ENCODE results near the gene SHISA7.

The SHISA7 gene

DNA sequence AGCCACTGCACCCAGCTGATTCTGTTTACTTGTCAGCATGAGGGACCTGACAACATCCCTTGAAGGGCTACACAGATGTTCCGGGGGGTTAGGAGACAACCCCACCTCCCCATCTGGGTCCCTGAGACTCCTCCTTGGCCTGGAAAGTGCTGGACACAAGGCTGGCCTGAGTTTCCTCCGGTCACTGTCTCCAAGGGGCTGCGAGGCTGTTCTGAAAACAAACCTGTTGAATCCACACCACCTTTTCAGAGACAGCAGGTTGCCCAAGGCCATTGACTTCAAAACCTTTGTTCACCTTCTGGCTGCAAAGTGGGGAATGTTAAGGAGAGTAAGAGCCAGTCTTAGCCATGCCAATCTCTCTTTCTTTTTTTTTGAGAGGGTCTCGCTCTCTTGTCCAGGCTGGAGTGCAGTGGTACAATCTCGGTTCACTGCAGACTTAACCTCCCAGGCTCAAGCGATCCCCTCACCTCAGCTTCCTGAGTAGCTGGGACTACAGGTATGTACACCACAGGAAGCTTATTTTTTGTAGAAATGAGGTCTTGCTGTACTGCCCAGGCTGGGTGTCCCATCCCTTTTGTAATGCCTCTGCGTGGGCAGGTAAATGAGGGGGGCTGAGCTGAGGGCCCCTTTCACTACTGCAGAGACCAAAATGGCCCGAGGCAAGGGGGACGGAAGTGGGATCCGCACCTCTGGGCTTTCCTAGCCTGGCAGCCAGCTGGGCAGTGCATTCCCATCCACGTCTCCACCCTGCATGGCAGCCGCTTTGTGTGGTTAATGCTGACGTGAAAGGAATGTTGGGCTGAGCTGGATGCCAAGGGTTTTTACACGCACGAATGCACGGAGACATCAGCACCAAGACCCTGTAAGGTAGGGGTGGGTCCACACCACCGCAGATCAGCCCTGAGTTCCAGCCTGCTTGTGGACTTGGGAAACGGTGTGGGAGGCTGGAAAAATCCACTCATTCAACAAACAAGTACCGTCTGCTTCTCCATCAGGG, 31.5 kb upstream of the SHISA7 start:
- DNase-seq (ENCODE audit: low read depth), result peak; percentile 76

DNA sequence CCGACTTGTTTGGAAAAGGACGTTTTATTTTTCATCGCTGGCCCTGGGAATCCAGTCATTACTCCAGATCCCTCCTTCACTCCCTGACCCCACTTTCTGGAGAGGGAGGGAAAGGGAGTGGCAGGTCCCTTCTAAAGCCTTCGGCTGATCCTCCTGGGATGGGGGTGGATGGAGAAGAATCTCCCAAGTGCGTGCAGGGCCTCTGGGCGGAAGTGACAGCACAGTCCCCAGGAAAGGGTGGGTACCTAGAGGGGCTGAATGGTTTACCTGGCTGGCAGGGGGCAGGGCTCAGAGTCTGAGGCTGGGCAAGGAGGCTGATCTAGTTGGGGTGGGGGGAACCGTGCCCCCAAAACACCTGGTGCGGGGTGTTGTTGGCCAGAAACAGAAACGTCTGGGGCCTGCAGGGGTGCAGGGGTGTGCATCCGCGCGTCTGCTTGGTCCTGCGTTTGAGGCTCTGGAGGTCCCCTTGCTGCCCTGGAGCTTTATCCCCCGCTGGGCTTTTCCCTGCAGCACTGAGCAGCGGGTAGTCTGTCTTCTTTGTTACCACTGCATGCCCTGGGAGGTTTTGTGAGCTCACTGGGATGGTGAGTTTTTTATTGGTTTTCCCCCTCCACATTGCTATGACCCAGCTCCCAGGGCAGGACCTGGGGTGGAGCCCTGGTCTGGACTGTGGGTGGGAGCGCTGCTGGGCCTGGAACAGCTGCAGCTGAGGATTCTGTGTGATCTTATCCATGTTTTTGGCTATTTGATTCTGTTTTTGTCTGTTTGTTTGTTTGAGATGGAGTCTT, 30.3 kb upstream of the SHISA7 start:
- DNase-seq (ENCODE audit: low read depth), result no peak
- H3K4me3 ChIP-seq (ENCODE audit: control insufficient read depth, low read depth, low read length), result no peak overlapping the region
- TF ChIP-seq, protein P1, sequence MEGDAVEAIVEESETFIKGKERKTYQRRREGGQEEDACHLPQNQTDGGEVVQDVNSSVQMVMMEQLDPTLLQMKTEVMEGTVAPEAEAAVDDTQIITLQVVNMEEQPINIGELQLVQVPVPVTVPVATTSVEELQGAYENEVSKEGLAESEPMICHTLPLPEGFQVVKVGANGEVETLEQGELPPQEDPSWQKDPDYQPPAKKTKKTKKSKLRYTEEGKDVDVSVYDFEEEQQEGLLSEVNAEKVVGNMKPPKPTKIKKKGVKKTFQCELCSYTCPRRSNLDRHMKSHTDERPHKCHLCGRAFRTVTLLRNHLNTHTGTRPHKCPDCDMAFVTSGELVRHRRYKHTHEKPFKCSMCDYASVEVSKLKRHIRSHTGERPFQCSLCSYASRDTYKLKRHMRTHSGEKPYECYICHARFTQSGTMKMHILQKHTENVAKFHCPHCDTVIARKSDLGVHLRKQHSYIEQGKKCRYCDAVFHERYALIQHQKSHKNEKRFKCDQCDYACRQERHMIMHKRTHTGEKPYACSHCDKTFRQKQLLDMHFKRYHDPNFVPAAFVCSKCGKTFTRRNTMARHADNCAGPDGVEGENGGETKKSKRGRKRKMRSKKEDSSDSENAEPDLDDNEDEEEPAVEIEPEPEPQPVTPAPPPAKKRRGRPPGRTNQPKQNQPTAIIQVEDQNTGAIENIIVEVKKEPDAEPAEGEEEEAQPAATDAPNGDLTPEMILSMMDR (IDR thresholded peaks at IDR 0.05; ENCODE audit: control insufficient read depth, insufficient read depth, low read depth, low read length, missing control alignments), result no peak

More for the DNA sequence above, 31.5 kb upstream of the SHISA7 start:
- no peak overlapping the region for H3K4me3 ChIP-seq (ENCODE audit: control insufficient read depth, low read depth, low read length)
- TF ChIP-seq, protein P1 (IDR thresholded peaks at IDR 0.05; ENCODE audit: control insufficient read depth, insufficient read depth, low read depth, low read length, missing control alignments), result no peak

DNA sequence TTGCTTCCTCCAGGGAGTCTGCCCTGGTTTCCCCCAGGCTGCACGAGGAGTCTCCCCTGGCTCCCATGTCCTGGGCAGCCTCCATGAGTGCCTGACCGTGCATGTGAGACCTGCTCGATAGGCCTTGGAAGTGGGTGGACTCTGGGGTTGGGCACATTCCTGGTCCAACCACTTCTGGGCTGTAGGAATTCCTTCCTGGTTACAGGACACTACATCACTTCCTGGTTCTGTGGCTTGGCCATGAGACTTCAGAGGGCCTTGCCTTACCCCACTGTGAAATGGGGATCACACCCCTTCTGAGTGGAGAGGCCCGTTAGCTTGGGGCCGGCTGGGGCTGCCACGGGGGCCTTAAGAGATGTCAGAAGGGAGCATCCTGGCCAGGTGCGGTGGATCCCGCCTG, 29.4 kb upstream of the SHISA7 start:
- TF ChIP-seq, protein P1 (IDR thresholded peaks at IDR 0.05; ENCODE audit: control insufficient read depth, insufficient read depth, low read depth, low read length, missing control alignments), result no peak
- H3K4me3 ChIP-seq (ENCODE audit: control insufficient read depth, low read depth, low read length), result no peak overlapping the region
- no peak for DNase-seq (ENCODE audit: low read depth)

DNA sequence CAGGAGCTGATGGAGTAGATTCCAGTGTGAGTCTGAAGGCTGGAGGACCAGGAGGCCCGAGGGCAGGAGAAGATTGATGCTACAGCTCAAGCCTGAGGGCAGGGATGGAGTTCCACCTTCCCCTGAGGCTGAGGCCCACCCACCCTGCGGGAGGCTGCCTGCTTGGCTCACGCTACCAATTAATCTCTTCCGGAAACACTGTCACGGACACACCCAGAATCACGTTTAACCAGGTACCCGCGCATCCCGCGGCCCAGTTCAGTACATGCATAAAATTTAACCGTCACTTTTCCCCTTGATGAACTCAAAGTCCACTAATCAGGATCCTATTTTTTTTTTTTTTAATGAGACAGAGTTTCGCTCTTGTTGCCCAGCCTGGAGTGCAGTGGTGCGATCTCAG, 28.2 kb upstream of the SHISA7 start:
- no peak for DNase-seq (ENCODE audit: low read depth)
- H3K4me3 ChIP-seq (ENCODE audit: control insufficient read depth, low read depth, low read length), result no peak overlapping the region
- TF ChIP-seq, protein P1 (IDR thresholded peaks at IDR 0.05; ENCODE audit: control insufficient read depth, insufficient read depth, low read depth, low read length, missing control alignments), result no peak

DNA sequence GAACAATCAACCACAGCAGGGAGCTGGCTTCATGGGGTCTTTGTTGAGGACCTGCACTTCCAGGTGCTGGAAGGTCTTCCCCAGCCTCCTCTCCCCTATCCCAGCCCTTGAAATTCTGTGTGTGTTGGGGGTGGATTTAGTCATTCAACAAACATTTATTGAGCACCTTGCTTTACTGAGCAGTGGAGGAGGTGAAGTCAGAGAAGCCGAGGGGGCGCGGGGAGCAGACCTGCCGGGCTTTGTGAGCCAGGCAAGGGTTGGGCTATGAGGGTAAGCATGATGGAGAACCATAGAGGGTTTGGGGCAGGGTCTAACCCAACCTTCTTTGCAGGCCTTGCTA, 24.9 kb upstream of the SHISA7 start:
- no peak overlapping the region for H3K4me3 ChIP-seq (ENCODE audit: control insufficient read depth, low read depth, low read length)
- TF ChIP-seq, protein P1 (IDR thresholded peaks at IDR 0.05; ENCODE audit: control insufficient read depth, insufficient read depth, low read depth, low read length, missing control alignments), result no peak
- no peak for DNase-seq (ENCODE audit: low read depth)

DNA sequence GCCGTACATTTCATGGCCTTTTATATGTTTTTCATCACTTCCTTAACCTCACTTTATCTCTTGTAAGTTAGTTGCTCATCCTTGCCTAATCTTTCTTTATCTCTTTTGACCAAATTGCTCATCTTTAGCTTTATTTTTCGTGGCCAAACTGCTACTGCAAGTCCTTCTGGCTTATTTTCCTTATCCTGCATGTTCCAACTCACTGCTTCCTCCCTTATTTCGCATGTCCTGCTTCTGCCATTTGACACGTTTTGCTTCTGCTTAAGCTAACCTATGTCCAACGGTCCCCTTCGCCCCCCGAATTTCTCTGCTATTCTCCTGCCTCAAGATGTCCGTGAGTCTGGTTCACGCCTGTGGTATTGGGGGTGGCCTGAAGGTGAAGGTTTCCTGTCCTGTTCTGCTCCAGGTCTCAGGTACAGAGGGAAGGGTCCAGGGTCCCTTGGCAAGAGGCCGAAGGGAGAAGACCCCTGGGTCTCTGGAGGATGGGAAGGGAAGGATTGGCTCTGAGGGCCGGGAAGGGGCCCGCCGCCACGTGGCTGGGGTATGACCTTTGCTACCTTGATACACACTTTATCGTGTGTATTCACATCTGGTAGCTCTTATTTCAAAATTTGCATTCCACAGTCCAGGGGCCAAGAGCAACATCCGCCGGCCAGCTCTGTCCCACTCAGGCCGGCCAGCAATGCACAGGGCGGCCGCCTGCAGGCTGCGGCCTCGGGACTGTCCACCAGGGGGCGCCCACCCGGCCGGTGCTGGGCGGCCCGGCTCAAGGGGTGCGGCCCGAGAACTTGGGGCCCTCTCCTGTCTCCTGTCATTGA, 24.3 kb upstream of the SHISA7 start:
- TF ChIP-seq, protein P1 (IDR thresholded peaks at IDR 0.05; ENCODE audit: control insufficient read depth, insufficient read depth, low read depth, low read length, missing control alignments), result peak; percentile 75
- H3K4me3 ChIP-seq (ENCODE audit: control insufficient read depth, low read depth, low read length), result no peak overlapping the region
- DNase-seq (ENCODE audit: low read depth), result no peak

Measured in AG09309 (cell line).